AG09309 (cell line): ENCODE results near the gene NXPE2.

ENCODE experiments used
- DNase-seq: peaks from one replicate; pipeline ENCODE4 v3.0.0-alpha.2; 2010; ENCODE audit warnings: low read depth
- H3K4me3 ChIP-seq: 2 replicates; pipeline ENCODE4 v1.5.1; 2011; ENCODE audit warnings: mild to moderate bottlenecking, low read depth, low read length, moderate library complexity; ENCODE audit not compliant: control insufficient read depth
- CTCF ChIP-seq: IDR thresholded peaks from 2 replicates; pipeline ENCODE4 v1.5.1; 2011; ENCODE audit warnings: mild to moderate bottlenecking, low read depth, low read length, inconsistent platforms; ENCODE audit not compliant: insufficient read depth, control insufficient read depth; ENCODE audit errors: missing control alignments

NXPE2 gene

GRCh38 chr11:114666760-114667159 is 11.6 kb upstream of the NXPE2 start:
- TF ChIP-seq CTCF = no peak
- H3K4me3 ChIP-seq = no peak overlapping the region
- DNase-seq = no peak

- no peak for TF ChIP-seq CTCF
- DNase-seq = no peak
- H3K4me3 ChIP-seq = no peak overlapping the region
Observed at GRCh38 chr11:114668109-114668508, 10.2 kb upstream of the NXPE2 start.

GRCh38 chr11:114673661-114674060 is 4.7 kb upstream of the NXPE2 start:
- DNase-seq = no peak
- TF ChIP-seq CTCF = no peak
- no peak overlapping the region for H3K4me3 ChIP-seq

GRCh38 chr11:114679505-114679904 is 1.2 kb downstream of the NXPE2 start:
- TF ChIP-seq CTCF = no peak
- no peak overlapping the region for H3K4me3 ChIP-seq
- no peak for DNase-seq

GRCh38 chr11:114683007-114683406 is 4.7 kb downstream of the NXPE2 start:
- no peak for DNase-seq
- no peak overlapping the region for H3K4me3 ChIP-seq
- TF ChIP-seq CTCF = no peak

GRCh38 chr11:114684636-114685035 is 6.3 kb downstream of the NXPE2 start:
- no peak for TF ChIP-seq CTCF
- H3K4me3 ChIP-seq = no peak overlapping the region
- no peak for DNase-seq

- DNase-seq = no peak
- H3K4me3 ChIP-seq = no peak overlapping the region
- no peak for TF ChIP-seq CTCF
Observed at GRCh38 chr11:114685097-114685496, 6.8 kb downstream of the NXPE2 start.
